Motor neuron (in vitro differentiated cells): ENCODE data around the gene LBX2. TPM values are rescaled to one million over a fixed set of nuclear protein-coding genes. Genes with fewer than 3 reads are reported as not detected.

Experiments used
- ATAC-seq, 8 experiments: fragments of 200-7000 bp; cut with Tn5 transposase; replicated peaks in 6 of 8; 2 replicates each; pipeline ENCODE4 v1.8.0; 2021; ENCODE audit warnings: mild to moderate bottlenecking in 8 of 8, moderate library complexity in 8 of 8
- H3K27ac ChIP-seq, 2 donors: fragments of 250-450 bp; sonication (Bioruptor Pico); 2 replicates each; pipeline ENCODE4 v1.9.0; 2021; ENCODE audit warnings: antibody characterized with exemption in 2 of 2, mild to moderate bottlenecking in 2 of 2, moderate library complexity in 1 of 2
- H3K4me1 ChIP-seq, 2 donors: fragments of 250-450 bp; sonication (Bioruptor Pico); replicated peaks in 1 of 2; 2 replicates each; pipeline ENCODE4 v1.6.1; 2021; ENCODE audit warnings: antibody characterized with exemption in 2 of 2, mild to moderate bottlenecking in 2 of 2, moderate library complexity in 1 of 2
- H3K4me3 ChIP-seq, 5 donors: fragments of 250-450 bp; sonication (Bioruptor Pico); 2 replicates each; pipeline ENCODE4 v1.9.0; 2021; ENCODE audit warnings: antibody characterized with exemption in 5 of 5, mild to moderate bottlenecking in 5 of 5, moderate library complexity in 4 of 5
- WGBS, 10 experiments: fragments of 450-650 bp; shearing (Covaris generic); methylation state at CpG; one replicate each; pipeline ENCODE4 v1.0.0; 2022; 5-methylcytosine and 5-hydroxymethylcytosine counted together
- in situ Hi-C, 9 experiments: fragments of 400-800 bp; cut with MboI; loops; one replicate each; pipeline ENCODE4 v1.15.0; 2021; ENCODE audit warnings: low sequenced_read_pairs in 9 of 9, low pct_unique_long_range_greater_than_20kb in 2 of 9; ENCODE audit not compliant: unreplicated experiment in 9 of 9
- total RNA-seq, 8 experiments: library from RNA; unstranded; fragments of 300-600 nt; gene quantifications; 2 replicates each; pipeline versions ENCODE4 v1.2.3 to v1.2.4, GENCODE V29; 2022

The LBX2 gene
- total RNA-seq, 8 experiments from 2014 or later, result 0.36 to 7.7 (median 1.4) TPM

DNA sequence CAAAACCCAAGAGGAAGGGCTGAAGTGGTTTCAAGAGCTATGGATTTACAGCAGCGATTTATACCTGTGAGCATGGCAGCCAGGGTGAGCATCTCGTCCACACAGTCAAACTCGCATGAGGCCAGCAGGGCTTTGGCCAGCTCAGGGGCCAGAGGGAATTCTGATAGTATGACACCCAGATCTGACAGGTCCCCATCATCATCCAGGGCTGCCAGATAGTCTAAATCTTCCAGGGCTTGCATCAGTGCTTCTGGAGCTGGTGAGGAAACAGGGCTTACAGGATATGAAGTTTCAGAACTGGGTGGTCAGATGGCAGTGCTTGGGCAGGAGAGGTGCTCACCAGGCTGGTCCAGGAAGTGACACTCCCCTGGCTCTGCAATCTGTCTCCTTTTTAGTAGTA lies 23.1 kb upstream of the LBX2 start:
- in situ Hi-C loops, result no loop called here
- no peak overlapping the region for H3K27ac ChIP-seq
- H3K4me1 ChIP-seq, result no peaks in the 10 kb centered on the region
- H3K4me3 ChIP-seq, result no peak overlapping the region
- no peak for ATAC-seq
- 20 to 90% (median 44%) methylated on average over 1 to 3 of the region's 3 CpGs; no CpG with 5 or more reads in 3 of the 10 experiments for WGBS, 10 experiments

DNA sequence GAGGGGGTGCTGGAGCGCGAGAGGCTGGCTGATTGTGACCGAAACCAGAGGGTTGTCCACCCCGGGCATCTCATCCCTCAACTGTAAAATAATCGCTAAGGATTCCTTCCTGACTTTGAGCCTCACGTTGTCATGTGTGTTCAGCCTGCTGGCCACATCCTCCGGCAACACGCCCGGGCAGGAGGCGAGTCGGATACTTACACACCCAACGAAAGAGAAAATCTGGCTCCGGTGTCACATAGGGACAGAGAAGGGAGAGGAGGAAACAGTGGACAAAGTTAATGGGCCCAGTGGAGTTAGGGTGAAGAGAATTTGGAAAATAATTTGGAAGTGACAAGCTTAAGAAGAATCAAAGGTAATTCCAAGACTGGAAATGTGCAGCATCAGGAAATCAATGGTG lies 17.2 kb upstream of the LBX2 start:
- in situ Hi-C loops, result no loop called here
- Histone ChIP-seq H3K27ac (no peak overlapping the region), H3K4me3 (peak overlapping the region in 3 of 5 donors; percentile 20 to 35 (median 24)), H3K4me1 (peaks cover 0 to 3% of the 10 kb centered on the region in 2 donors)
- ATAC-seq, result no peak
- WGBS, 10 experiments, result 58 to 100% (median 68%) methylated on average over 1 to 9 of the region's 13 CpGs; no CpG with 5 or more reads in 3 of the 10 experiments

- WGBS, 10 experiments, result 4 to 20% (median 15%) methylated on average over 1 to 27 of the region's 72 CpGs; no CpG with 5 or more reads in 7 of the 10 experiments
- in situ Hi-C loops, result no loop called here
These were observed 16.7 kb upstream of the LBX2 start for GRCh38 chr2:74515981-74516633.

DNA sequence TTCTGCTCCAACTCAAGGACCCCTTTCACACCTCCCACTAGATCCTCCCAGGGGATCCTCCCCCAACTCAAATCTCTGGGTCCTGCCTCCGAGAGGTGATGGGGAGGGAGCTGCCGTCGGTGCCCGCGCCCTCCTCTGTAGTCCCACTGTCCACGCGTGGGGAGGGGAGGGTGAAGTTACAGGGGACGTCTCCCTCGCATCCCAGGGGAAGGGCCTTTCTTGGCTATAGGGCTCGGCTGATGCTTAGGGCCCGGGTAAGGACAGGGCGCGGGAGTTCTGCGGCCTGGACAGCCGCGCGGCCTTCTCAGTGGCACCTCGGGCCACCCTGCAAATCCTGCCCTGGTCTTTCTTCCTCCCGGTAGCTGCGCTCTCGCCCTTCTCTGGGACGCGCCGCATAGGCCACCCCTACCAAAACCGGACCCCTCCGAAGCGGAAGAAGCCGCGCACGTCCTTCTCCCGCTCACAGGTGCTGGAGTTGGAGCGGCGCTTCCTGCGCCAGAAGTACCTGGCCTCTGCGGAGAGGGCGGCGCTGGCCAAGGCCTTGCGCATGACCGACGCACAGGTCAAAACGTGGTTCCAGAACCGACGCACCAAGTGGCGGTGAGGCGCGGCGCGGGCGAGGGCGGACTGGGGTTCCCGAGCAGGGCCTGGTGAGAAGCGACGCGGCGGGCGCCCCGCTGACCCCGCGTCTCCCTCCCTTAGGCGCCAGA lies 16.0 kb upstream of the LBX2 start:
- no peak for ATAC-seq

More at GRCh38 chr2:74515981-74516633, 16.7 kb upstream of the LBX2 start:
- Histone ChIP-seq H3K4me3 (peak overlapping the region; percentile 9 to 35 (median 24)), H3K27ac (no peak overlapping the region), H3K4me1 (peaks cover 0 to 3% of the 10 kb centered on the region in 2 donors)
- peak; percentile 31 to 96 (median 83) for ATAC-seq

GRCh38 chr2:74514368-74515270 lies 15.2 kb upstream of the LBX2 start, which contains the start of gene TLX2:
TSS of gene TLX2 (plus strand) at chr2:74514450. CDS start at chr2:74514807, 357 bp downstream.
- Histone ChIP-seq H3K27ac (no peak within 1 kb of the TSS), H3K4me1 (peaks cover 0 to 3% of the 10 kb centered on the region in 2 donors), H3K4me3 (no peak within 1 kb of the TSS)
- in situ Hi-C loops, result no loop called here
- peak in 7 of 8 experiments; percentile 4 to 46 (median 35) for ATAC-seq
- 3 to 25% methylated on average over 4 to 21 of the region's 82 CpGs; no CpG with 5 or more reads in 8 of the 10 experiments for WGBS, 10 experiments

More for the DNA sequence above, 16.0 kb upstream of the LBX2 start:
- WGBS, 10 experiments, result 12 to 33% (median 21%) methylated on average over 3 to 13 of the region's 60 CpGs; no CpG with 5 or more reads in 7 of the 10 experiments
- Histone ChIP-seq H3K4me3 (peak overlapping the region in 2 of 5 donors; percentile 25 to 35), H3K4me1 (peaks cover 0 to 3% of the 10 kb centered on the region in 2 donors), H3K27ac (no peak overlapping the region)
- in situ Hi-C loops, result no loop called here

- WGBS, 10 experiments, result 1 to 20% (median 5%) methylated on average over 2 to 18 of the region's 52 CpGs; no CpG with 5 or more reads in 6 of the 10 experiments
- H3K4me3 ChIP-seq, result no peak overlapping the region
- ATAC-seq, result peak; percentile 15 to 68 (median 40)
These were observed 14.4 kb upstream of the LBX2 start for GRCh38 chr2:74513605-74514367.

GRCh38 chr2:74512744-74513604 lies 13.6 kb upstream of the LBX2 start:
- Histone ChIP-seq H3K27ac (no peak overlapping the region), H3K4me3 (no peak overlapping the region), H3K4me1 (peaks cover 3 to 4% of the 10 kb centered on the region in 2 donors)
- ATAC-seq, result peak in 1 of 8 experiments; percentile 7
- in situ Hi-C loops, result no loop called here
- WGBS, 10 experiments, result 0 to 33% (median 14%) methylated on average over 1 to 2 of the region's 36 CpGs; no CpG with 5 or more reads in 6 of the 10 experiments

More at GRCh38 chr2:74513605-74514367, 14.4 kb upstream of the LBX2 start:
- Histone ChIP-seq H3K27ac (no peak overlapping the region), H3K4me1 (peaks cover 0 to 3% of the 10 kb centered on the region in 2 donors)
- in situ Hi-C loops, result no loop called here

- in situ Hi-C loops, result no loop called here
- peaks cover 7 to 8% of the 10 kb centered on the region in 2 donors for H3K4me1 ChIP-seq
- H3K4me3 ChIP-seq, result no peak overlapping the region
- H3K27ac ChIP-seq, result no peak overlapping the region
- ATAC-seq, result no peak
- WGBS, 10 experiments, result 27 to 80% (median 40%) methylated on average over 2 to 9 of the region's 11 CpGs; no CpG with 5 or more reads in 3 of the 10 experiments
These were observed 11.9 kb upstream of the LBX2 start for GRCh38 chr2:74511104-74511989.

- Histone ChIP-seq H3K4me3 (no peak overlapping the region), H3K4me1 (peaks cover 12 to 13% of the 10 kb centered on the region in 2 donors), H3K27ac (no peak overlapping the region)
- WGBS, 10 experiments, result 14 to 100% (median 72%) methylated on average over 1 to 4 of the region's 4 CpGs
- in situ Hi-C loops, result no loop called here
- no peak for ATAC-seq
These were observed 10.9 kb upstream of the LBX2 start for GRCh38 chr2:74510272-74510671.

- Histone ChIP-seq H3K4me3 (peak overlapping the region; percentile 71 to 92 (median 81)), H3K27ac (peak overlapping the region; percentile 99 to 100), H3K4me1 (peaks cover 13 to 16% of the 10 kb centered on the region in 2 donors)
- in situ Hi-C loops, result no loop called here
- WGBS, 10 experiments, result 0 to 100% (median 8%) methylated on average over 2 to 11 of the region's 38 CpGs; no CpG with 5 or more reads in 1 of the 10 experiments
- peak; percentile 9 to 58 (median 53) for ATAC-seq
These were observed 8.6 kb upstream of the LBX2 start for GRCh38 chr2:74507926-74508520.
